ENCODE measurements around the gene TUBB1. TPM values are rescaled to one million over a fixed set of nuclear protein-coding genes. Genes with fewer than 3 reads are reported as not detected.

The TUBB1 gene
- total and polyA plus RNA-seq, 4 experiments from 2014 or later, result not detected

- peaks cover 50 to 75% of the 10 kb centered on the region in 2 donors for H3K36me3 Mint-ChIP-seq
- Histone ChIP-seq H3K27me3 (ENCODE audit: insufficient read depth, low read length) (no peaks in the 10 kb centered on the region), H3K4me1 (ENCODE audit: insufficient read depth, low read length) (peaks cover 61% of the 10 kb centered on the region), H3K9me3 (ENCODE audit: control insufficient read depth in 1 of 2, low read length in 2 of 2) (no peaks in the 10 kb centered on the region), H3K4me3 (ENCODE audit: low read length in 2 of 2) (peak overlapping the region; percentile 71 to 82), H3K36me3 (ENCODE audit: insufficient read depth, low read length) (peaks cover 50% of the 10 kb centered on the region), H3K27ac (ENCODE audit: low read depth, low read length) (peak overlapping the region; percentile 82)
- H3K9me3 Mint-ChIP-seq, result peaks cover 0 to 2% (median 0%) of the 10 kb centered on the region in 8 donors
- POLR2A ChIA-PET (ENCODE audit: partially characterized antibody), result interaction anchor here (1.0 to 3.8 kb wide), 20 partner anchors 8 to 379 kb away, joined by 3 to 104 read pairs (median 12); partner anchors contain the start of genes NELFCD, PRELID3B, STX16 and ZNF831
- H3K4me3 Mint-ChIP-seq, result peak overlapping the region; percentile 91 to 97 (median 94)
- H3K27me3 Mint-ChIP-seq, result no peaks in the 10 kb centered on the region
- DNase-seq, result no peak
- peak overlapping the region; percentile 93 to 96 (median 96) for H3K27ac Mint-ChIP-seq
- CTCF ChIA-PET (ENCODE audit: partially characterized antibody), result interaction anchor here (0.8 to 2.0 kb wide), 7 partner anchors 10 to 176 kb away, joined by 3 to 6 read pairs (median 3); no protein-coding TSS in a partner anchor
- H3K4me1 Mint-ChIP-seq, result peaks cover 48 to 69% (median 58%) of the 10 kb centered on the region in 4 donors
- intact Hi-C loops (cut with micrococcal nuclease), result loop anchor here (5.0 to 10.0 kb wide), 3 partner anchors 131 to 1636 kb away; partner anchors contain the start of genes RAB22A, RBM38 and ZNF831
Measured at GRCh38 chr20:59030911-59031563, 11.8 kb downstream of the TUBB1 start.

DNA sequence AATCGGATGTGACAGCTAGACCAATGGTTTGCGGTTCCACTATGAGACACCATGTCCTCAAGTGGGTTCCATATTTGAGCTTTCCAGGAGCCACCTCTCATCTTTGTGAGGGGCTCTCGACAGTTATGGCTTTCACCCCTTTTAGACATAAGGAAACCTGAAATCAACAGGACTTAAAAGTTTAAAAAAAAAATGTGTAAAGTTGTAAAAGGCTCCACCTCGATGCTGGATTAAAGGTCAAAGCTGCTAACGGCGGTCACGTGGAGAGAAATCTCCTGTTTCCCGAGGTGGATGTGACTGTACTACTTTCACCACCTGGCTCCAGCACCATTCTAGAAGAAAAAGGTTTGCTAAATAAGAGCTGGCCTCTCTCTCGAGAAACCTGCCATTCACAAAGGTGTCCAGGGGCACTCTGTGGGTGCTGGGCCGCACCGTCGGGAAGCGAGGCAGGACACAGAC, 12.4 kb downstream of the TUBB1 start:
- no peaks in the 10 kb centered on the region for H3K9me3 ChIP-seq (ENCODE audit: control insufficient read depth in 1 of 2, low read length in 2 of 2)
- H3K36me3 ChIP-seq (ENCODE audit: insufficient read depth, low read length), result peaks cover 50% of the 10 kb centered on the region
- H3K9me3 Mint-ChIP-seq, result peaks cover 0 to 2% (median 0%) of the 10 kb centered on the region in 8 donors
- H3K4me1 ChIP-seq (ENCODE audit: insufficient read depth, low read length), result peaks cover 56% of the 10 kb centered on the region
- peak overlapping the region; percentile 82 for H3K27ac ChIP-seq (ENCODE audit: low read depth, low read length)
- intact Hi-C loops (cut with micrococcal nuclease), result loop anchor here (1.0 to 10.0 kb wide), 7 partner anchors 11 to 1637 kb away; partner anchors contain the start of genes NELFCD, PRELID3B, RAB22A and RBM38
- no peaks in the 10 kb centered on the region for H3K27me3 ChIP-seq (ENCODE audit: insufficient read depth, low read length)
- H3K27ac Mint-ChIP-seq, result peak overlapping the region; percentile 93 to 96 (median 96)
- no peaks in the 10 kb centered on the region for H3K27me3 Mint-ChIP-seq
- peak overlapping the region; percentile 71 to 82 for H3K4me3 ChIP-seq (ENCODE audit: low read length in 2 of 2)
- H3K36me3 Mint-ChIP-seq, result peaks cover 48 to 74% of the 10 kb centered on the region in 2 donors
- POLR2A ChIA-PET (ENCODE audit: partially characterized antibody), result interaction anchor here (0.5 to 3.8 kb wide), 38 partner anchors 8 to 1633 kb away, joined by 3 to 104 read pairs (median 4); partner anchors contain the start of genes GNAS, NELFCD, PRELID3B and STX16
- H3K4me1 Mint-ChIP-seq, result peaks cover 43 to 63% (median 53%) of the 10 kb centered on the region in 4 donors
- CTCF ChIA-PET (ENCODE audit: partially characterized antibody), result interaction anchor here (0.8 to 2.0 kb wide), 9 partner anchors 9 to 176 kb away, joined by 3 to 6 read pairs (median 3); no protein-coding TSS in a partner anchor
- peak in 4 of 5 donors; percentile 30 to 61 (median 37) for DNase-seq
- peak overlapping the region; percentile 91 to 97 (median 94) for H3K4me3 Mint-ChIP-seq

DNA sequence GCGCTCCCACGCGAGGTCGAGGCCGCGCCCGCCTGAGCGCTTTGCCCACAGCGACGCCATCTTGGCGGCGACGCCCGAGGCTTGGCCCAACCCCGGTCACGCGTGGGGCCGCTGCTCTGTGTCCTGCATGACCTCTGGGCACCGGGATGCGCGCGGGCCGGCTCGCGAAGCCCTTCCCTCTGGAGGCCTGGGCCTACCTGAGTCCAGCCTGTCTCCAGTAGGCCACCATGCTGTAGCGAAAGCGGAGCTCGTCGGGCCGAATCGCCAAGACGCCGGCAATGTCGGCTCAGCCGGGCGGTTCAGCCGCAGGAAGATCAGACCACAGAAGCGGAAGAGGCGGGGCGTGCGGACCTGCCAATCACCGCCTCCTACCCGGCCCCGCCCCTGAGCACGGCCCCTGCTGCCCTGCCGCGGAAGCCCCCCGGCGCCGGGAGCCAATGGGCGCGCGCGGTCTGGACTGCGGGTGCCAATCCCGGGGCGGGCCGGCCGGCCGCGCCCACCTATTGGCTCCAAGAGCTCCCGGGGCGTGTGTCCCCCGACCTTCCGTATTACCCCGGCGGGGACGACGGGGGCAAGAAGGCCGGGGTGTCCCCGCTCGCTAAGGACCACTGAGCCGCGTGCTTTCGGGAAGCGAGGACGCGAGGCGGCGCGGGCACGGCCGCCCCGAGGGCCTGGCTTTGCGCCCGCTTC, 12.9 kb downstream of the TUBB1 start, which contains the start of gene ATP5F1E:
TSS of gene ATP5F1E (minus strand) at position 313 of the 690 bp plus-strand sequence. CDS start at position 229, 84 bp downstream.
- Mint-ChIP-seq H3K36me3 (peaks cover 48 to 74% of the 10 kb centered on the region in 2 donors), H3K4me1 (peaks cover 42 to 63% (median 52%) of the 10 kb centered on the region in 4 donors)
- H3K4me3 ChIP-seq (ENCODE audit: low read length in 2 of 2), result peak within 1 kb of the TSS; percentile 71 to 82

DNA sequence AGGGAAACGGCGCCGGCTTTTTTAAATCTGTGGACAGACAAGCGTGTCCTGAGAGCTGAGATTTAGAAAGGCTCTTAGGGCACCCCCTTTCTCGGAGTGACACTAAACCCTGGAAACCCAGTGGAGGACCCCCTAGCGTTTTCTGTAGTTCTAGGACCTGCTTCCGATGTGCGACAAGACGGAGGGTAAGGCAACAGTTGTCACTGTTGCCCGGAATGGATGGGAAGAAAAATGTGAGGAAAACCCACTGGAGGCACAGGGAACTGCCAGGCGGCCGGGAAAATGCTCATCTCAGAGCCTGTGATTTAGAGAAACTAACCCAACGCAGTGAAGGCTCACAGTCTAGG, 13.5 kb downstream of the TUBB1 start:
- DNase-seq, result no peak
- Mint-ChIP-seq H3K27me3 (no peaks in the 10 kb centered on the region), H3K4me1 (peaks cover 37 to 61% (median 48%) of the 10 kb centered on the region in 4 donors), H3K9me3 (peaks cover 0 to 2% (median 0%) of the 10 kb centered on the region in 8 donors), H3K36me3 (peaks cover 46 to 76% of the 10 kb centered on the region in 2 donors), H3K4me3 (peak overlapping the region; percentile 89 to 95 (median 92)), H3K27ac (peak overlapping the region; percentile 93 to 98 (median 96))
- H3K9me3 ChIP-seq (ENCODE audit: control insufficient read depth in 1 of 2, low read length in 2 of 2), result no peaks in the 10 kb centered on the region
- ChIA-PET CTCF (ENCODE audit: partially characterized antibody) (interaction anchor here (0.7 to 2.0 kb wide), 9 partner anchors 8 to 148 kb away, joined by 3 to 6 read pairs (median 3); partner anchors contain the start of gene PRELID3B), POLR2A (ENCODE audit: partially characterized antibody) (interaction anchor here (0.7 to 3.8 kb wide), 42 partner anchors 9 to 1640 kb away, joined by 3 to 104 read pairs (median 4); partner anchors contain the start of genes NELFCD, PRELID3B, STX16 and VAPB)
- peak overlapping the region; percentile 82 for H3K27ac ChIP-seq (ENCODE audit: low read depth, low read length)
- intact Hi-C loops (cut with micrococcal nuclease), result loop anchor here (1.0 to 10.0 kb wide), 7 partner anchors 10 to 1638 kb away; partner anchors contain the start of genes NELFCD, PRELID3B, RAB22A and RBM38
- H3K4me1 ChIP-seq (ENCODE audit: insufficient read depth, low read length), result peaks cover 49% of the 10 kb centered on the region
- peak overlapping the region; percentile 18 to 82 for H3K4me3 ChIP-seq (ENCODE audit: low read length in 2 of 2)
- peaks cover 50% of the 10 kb centered on the region for H3K36me3 ChIP-seq (ENCODE audit: insufficient read depth, low read length)
- H3K27me3 ChIP-seq (ENCODE audit: insufficient read depth, low read length), result no peaks in the 10 kb centered on the region

More for the DNA sequence above, 12.9 kb downstream of the TUBB1 start, which contains the start of gene ATP5F1E:
- H3K36me3 ChIP-seq (ENCODE audit: insufficient read depth, low read length), result peaks cover 50% of the 10 kb centered on the region
- peak within 1 kb of the TSS; percentile 82 for H3K27ac ChIP-seq (ENCODE audit: low read depth, low read length)
- CTCF ChIA-PET (ENCODE audit: partially characterized antibody), result interaction anchor here (0.7 to 2.0 kb wide), 11 partner anchors 9 to 175 kb away, joined by 3 to 6 read pairs (median 3); partner anchors contain the start of gene PRELID3B
- intact Hi-C loops (cut with micrococcal nuclease), result loop anchor here (1.0 to 10.0 kb wide), 7 partner anchors 10 to 1637 kb away; partner anchors contain the start of genes NELFCD, PRELID3B, RAB22A and RBM38
- H3K9me3 Mint-ChIP-seq, result peaks cover 0 to 2% (median 0%) of the 10 kb centered on the region in 8 donors
- POLR2A ChIA-PET (ENCODE audit: partially characterized antibody), result interaction anchor here (0.5 to 3.8 kb wide), 48 partner anchors 9 to 1640 kb away, joined by 3 to 104 read pairs (median 4); partner anchors contain the start of genes GNAS, NELFCD, PRELID3B and STX16
- H3K4me1 ChIP-seq (ENCODE audit: insufficient read depth, low read length), result peaks cover 50% of the 10 kb centered on the region
- peak within 1 kb of the TSS; percentile 91 to 97 (median 94) for H3K4me3 Mint-ChIP-seq
- no peaks in the 10 kb centered on the region for H3K27me3 Mint-ChIP-seq
- DNase-seq, result peak; percentile 96 to 97 (median 96)
- peak within 1 kb of the TSS; percentile 94 to 98 (median 96) for H3K27ac Mint-ChIP-seq
- no peaks in the 10 kb centered on the region for H3K9me3 ChIP-seq (ENCODE audit: control insufficient read depth in 1 of 2, low read length in 2 of 2)
- no peaks in the 10 kb centered on the region for H3K27me3 ChIP-seq (ENCODE audit: insufficient read depth, low read length)

GRCh38 chr20:59033093-59033492, 13.9 kb downstream of the TUBB1 start:
- Mint-ChIP-seq H3K4me3 (peak overlapping the region; percentile 89 to 95 (median 92)), H3K9me3 (peaks cover 0 to 2% (median 0%) of the 10 kb centered on the region in 8 donors), H3K36me3 (peaks cover 46 to 76% of the 10 kb centered on the region in 2 donors), H3K27ac (peak overlapping the region; percentile 93 to 98 (median 96)), H3K27me3 (no peaks in the 10 kb centered on the region), H3K4me1 (peaks cover 34 to 57% (median 46%) of the 10 kb centered on the region in 4 donors)
- no peaks in the 10 kb centered on the region for H3K27me3 ChIP-seq (ENCODE audit: insufficient read depth, low read length)
- DNase-seq, result no peak
- POLR2A ChIA-PET (ENCODE audit: partially characterized antibody), result interaction anchor here (1.1 to 3.8 kb wide), 15 partner anchors 9 to 1641 kb away, joined by 3 to 104 read pairs (median 8); partner anchors contain the start of genes NELFCD, PRELID3B, STX16 and VAPB
- no peaks in the 10 kb centered on the region for H3K9me3 ChIP-seq (ENCODE audit: control insufficient read depth in 1 of 2, low read length in 2 of 2)
- intact Hi-C loops (cut with micrococcal nuclease), result loop anchor here (5.0 to 10.0 kb wide), 3 partner anchors 129 to 1638 kb away; partner anchors contain the start of genes RAB22A, RBM38 and ZNF831
- peak overlapping the region in 1 of 2 donors; percentile 82 for H3K4me3 ChIP-seq (ENCODE audit: low read length in 2 of 2)
- CTCF ChIA-PET (ENCODE audit: partially characterized antibody), result interaction anchor here (0.6 to 1.6 kb wide), 3 partner anchors 41 to 400 kb away, joined by 3 read pairs; no protein-coding TSS in a partner anchor
- H3K36me3 ChIP-seq (ENCODE audit: insufficient read depth, low read length), result peaks cover 54% of the 10 kb centered on the region
- peaks cover 49% of the 10 kb centered on the region for H3K4me1 ChIP-seq (ENCODE audit: insufficient read depth, low read length)
- peak overlapping the region; percentile 82 for H3K27ac ChIP-seq (ENCODE audit: low read depth, low read length)
